GM12892 (cell line): Measurements from ENCODE around the gene SLC35D3.

ENCODE experiments used
- POLR2A ChIP-seq: IDR thresholded peaks from 2 replicates; pipeline ENCODE4 v1.6.1; 2011; ENCODE audit warnings: low read depth, low read length, control low read depth
- POLR2AphosphoS5 ChIP-seq: IDR thresholded peaks from 2 replicates; pipeline ENCODE4 v1.6.1; 2011; ENCODE audit warnings: low read depth, low read length, control low read depth

DNA sequence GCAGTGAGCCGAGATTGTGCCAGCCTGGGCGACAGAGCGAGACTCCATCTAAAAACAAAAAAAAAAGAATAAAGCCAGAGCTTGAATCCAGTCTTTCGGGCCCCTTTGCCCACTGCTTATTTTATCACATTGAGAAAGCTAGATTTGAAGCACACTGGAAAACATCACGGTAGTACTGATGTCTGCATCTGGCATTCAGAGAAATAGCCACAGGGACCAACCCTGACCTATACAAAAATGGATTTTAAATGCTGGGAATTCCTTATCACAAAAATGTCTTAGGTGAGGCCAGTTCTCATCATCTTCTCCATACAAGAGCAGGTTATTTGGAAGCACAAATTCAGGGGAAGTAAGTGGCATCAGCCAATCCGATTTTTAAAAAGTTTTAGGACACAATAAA lies 49.5 kb downstream of the SLC35D3 start:
- no peak for TF ChIP-seq POLR2A
- no peak for TF ChIP-seq POLR2AphosphoS5
